ENCODE measurements around the gene UGT1A8.

Gene UGT1A8

GRCh38 chr2:233766416-233766815, 149.0 kb downstream of the UGT1A8 start:
- DNase-seq (ENCODE audit: low read depth), result no peak

- no peak for DNase-seq (ENCODE audit: low read depth)
Measured at GRCh38 chr2:233768076-233768475, 150.6 kb downstream of the UGT1A8 start.

GRCh38 chr2:233769260-233769659, 151.8 kb downstream of the UGT1A8 start:
- DNase-seq (ENCODE audit: low read depth), result no peak

GRCh38 chr2:233772153-233772552, 154.7 kb downstream of the UGT1A8 start:
- DNase-seq (ENCODE audit: low read depth), result no peak

- DNase-seq (ENCODE audit: low read depth), result no peak
Measured at GRCh38 chr2:233772583-233772982, 155.2 kb downstream of the UGT1A8 start.

DNA sequence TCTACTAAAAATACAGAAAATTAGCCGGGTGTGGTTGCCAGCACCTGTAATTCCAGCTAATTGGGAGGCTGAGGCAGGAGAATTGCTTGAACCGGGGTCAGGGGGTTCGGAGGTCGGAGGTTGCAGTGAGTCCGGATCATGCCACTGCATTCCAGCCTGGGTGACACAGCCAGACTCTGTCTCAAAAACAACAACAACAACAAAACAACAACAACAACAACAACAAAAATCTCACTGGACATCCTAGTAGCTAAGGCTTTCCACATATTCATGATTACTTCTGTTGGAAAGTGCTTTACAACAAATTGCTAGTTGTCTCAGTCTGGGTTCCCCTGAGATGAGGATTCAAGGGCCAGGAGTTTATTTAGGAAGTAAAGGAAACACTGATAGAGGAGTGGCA, 156.4 kb downstream of the UGT1A8 start:
- no peak for DNase-seq (ENCODE audit: low read depth)

- no peak for DNase-seq (ENCODE audit: low read depth)
Measured at GRCh38 chr2:233775414-233775813, 158.0 kb downstream of the UGT1A8 start.

DNA sequence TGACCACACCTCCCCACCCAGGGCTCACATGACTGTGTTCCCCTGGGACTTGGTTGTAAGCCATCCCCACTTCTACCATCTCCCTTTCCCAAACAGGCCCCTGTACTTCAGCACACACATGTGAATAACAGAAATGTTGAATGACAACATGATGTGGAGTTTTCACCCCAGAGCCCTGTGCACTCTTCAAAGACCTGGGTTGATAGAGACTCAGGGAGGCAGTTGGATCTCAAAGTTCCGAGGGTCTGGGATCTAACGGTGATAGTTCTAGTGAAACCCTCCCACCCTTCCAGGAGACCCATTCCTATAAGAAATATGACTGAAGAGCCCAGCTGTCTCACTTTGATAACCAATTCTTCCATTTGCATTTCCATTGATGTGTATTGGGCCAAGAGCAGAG, 160.6 kb downstream of the UGT1A8 start, which contains the start of gene MROH2A:
Gene MROH2A, plus strand, starts transcription at position 301 of the 400 bp plus-strand sequence. CDS start 1,029 bp downstream, outside the sequence.
- no peak for DNase-seq (ENCODE audit: low read depth)

DNA sequence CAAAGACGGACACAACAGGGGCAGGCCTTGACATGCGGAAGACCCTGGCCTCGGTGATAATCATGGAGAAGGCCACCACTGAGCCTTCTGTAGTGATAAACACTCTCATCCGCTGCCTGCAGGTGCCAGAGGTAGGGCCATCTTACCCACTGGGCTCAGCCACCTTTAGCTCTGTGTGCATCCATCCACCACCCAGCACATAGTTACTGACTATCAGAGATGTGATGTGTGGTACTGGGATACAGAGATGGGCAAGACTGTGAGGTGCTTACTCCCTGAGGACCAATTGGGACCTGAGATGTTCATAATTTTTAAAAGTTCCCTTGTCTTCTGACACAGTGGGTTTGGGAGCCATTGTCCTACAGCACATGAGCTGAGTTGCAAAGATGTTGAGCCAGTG, 162.3 kb downstream of the UGT1A8 start:
- DNase-seq (ENCODE audit: low read depth), result no peak

GRCh38 chr2:233780771-233781170, 163.3 kb downstream of the UGT1A8 start:
- DNase-seq (ENCODE audit: low read depth), result no peak

DNA sequence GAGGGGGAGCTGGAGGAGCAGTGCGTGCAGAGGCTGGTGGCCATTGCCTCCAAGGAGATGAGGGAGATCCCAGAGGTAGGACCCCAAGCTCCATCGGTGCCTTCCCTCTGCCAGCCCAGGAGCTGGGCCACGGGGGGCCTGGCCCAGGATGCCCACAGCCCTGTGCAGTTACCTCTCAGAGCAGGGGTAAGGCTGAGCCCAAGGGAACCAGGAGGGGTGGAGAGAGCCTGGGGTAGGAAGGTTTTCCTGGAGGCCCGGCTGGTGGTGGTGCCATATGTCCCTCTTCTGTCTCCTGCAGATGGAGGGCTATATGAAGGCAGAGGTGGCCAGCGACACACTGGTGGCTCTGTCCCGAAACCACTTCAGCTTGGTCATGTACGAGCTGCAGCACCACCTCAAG, 172.1 kb downstream of the UGT1A8 start:
- no peak for DNase-seq (ENCODE audit: low read depth)

DNA sequence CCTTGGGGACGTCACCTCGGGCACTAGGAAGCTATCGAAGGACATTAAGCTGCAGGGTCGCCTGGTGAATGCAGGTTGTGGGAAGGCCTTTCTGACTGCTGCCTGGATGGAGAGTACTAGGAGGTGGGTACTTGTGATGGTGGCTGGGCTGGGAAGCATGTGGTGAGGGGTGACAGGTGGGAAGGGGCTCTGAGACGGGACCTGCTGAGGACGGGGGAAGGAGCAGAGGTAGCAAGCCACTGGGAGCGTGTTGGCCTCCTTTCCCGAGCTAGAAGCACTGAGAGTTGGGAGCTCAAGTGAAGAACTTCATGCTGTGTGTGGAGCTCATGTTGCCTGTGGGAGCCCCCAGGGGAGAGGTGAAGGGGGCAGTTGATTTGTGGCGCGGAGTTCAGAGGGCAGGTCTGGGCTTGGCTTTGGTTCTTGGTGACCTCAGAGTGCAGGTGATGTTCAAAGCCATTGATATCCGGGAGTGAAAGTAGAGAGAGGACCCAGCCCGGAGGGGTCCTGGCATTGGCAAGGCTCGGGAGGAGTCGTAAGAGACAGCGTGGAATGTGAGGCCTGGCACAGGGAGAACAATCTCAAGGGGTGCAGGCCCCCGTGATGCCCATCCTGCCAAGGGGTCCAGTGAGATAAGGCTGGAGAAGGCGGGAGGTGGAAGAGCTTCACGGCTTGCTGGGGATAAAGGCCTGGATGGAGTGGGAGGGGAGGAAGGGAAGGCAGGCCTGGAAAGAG, 173.9 kb downstream of the UGT1A8 start:
- no peak for DNase-seq (ENCODE audit: low read depth)

DNA sequence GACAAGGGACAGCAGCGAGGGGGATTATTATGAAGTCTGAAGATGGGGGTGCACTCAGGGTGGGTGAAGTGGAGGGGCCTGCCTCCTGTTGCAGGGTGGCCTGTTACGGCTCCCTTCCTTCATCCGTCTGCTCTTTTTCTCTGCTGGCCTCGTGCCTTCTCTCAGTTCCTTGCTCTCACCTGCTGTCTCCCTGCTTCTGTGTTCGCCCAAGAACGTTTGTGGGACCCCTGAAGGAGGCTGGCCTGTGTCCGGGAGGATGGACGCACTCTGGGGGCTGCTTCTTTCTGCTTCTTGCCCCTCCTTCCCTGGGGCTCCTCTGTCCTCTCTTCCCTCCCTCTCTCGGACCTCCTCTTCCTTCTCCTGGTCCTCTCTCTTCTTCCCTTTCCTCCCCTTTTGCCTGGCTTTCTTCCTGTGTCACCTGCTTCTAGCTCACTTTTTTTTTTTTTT, 174.5 kb downstream of the UGT1A8 start:
- DNase-seq (ENCODE audit: low read depth), result no peak

DNA sequence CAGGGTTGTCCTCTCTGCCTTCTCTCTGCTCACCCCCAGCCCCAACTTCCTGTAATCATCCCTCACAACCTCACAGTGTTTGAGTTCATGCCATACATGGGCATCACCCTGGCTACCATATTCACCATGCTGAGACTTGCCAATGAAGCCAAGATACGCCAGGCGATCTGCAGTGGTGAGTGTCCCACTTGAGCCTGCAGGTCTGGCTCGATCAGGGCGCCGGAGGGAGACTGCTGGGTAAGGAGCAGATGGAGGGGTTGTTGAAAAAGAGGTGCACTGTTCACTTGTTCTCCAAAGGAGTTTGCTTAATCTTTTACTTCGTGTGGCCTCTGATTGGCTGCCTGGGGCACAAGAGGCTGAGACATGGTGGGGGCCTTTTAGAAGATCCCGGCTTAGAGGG, 175.3 kb downstream of the UGT1A8 start:
- DNase-seq (ENCODE audit: low read depth), result no peak

- DNase-seq (ENCODE audit: low read depth), result no peak
Measured at GRCh38 chr2:233793465-233794127, 176.2 kb downstream of the UGT1A8 start.

DNA sequence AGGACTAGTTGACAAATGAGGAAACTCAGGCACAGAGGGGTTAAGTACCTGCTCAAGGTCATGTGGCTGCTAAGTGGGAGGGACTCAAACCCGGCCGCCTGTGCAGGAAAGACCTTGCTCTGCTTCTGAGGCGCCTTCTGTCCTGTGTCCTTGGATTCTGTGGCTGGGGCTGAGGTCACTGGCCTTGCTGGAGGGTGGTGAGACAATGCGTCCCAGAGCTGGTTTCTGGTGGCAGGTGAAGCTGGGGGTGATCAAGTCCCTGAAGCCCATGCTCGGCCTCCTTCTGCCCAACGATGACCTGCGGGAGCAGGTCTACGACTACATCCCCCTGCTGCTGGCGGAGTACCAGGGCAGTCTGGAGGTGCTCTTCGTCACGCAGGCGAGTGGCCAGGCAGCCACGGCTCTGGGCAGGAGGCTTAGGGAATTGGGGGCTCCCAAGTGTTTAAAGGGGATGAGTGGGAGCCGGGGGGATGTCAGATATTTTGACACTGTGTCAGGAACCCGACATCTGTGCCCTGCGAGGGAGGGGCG, 176.8 kb downstream of the UGT1A8 start:
- no peak for DNase-seq (ENCODE audit: low read depth)

DNA sequence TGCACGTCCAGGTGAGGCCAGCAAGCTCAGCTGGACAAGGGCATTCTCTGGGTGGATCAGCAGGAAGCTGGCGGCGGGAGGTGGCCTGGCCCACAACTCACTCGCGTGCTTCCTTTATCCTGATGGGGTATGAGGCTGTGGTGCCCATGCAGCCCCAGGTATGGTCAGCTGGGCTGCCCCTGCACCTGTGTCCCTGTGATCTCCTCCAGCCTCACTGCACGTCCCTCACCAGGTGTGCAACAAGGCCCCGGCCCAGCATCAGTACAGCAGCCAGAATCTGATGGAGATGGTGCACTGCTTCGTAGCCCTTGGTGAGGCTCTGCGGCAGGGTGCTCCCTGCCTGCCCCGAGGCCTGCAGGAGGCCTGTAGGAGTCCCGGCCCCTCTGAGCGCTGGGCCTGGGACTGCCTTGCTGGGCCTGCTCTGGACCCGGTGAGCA, 178.3 kb downstream of the UGT1A8 start:
- no peak for DNase-seq (ENCODE audit: low read depth)

DNA sequence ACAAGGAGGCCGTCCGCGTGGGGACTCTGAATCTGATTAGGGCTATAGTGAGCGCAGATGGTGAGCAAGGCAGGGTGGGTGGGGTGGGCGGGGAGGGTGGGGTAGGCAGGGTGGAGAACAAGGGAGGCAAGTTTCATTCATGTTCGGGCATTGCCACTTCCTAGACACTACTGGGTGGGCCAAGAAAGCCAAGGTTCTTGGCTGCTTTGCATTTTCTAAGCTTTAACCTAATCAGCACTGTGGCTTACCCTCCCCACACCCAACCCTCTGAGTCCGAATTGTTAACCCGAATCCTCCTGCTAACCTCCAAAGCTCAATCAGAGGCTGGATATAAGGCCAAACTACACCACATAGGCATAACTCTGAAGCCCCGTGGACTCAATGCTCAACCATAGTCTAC, 178.8 kb downstream of the UGT1A8 start:
- no peak for DNase-seq (ENCODE audit: low read depth)

DNA sequence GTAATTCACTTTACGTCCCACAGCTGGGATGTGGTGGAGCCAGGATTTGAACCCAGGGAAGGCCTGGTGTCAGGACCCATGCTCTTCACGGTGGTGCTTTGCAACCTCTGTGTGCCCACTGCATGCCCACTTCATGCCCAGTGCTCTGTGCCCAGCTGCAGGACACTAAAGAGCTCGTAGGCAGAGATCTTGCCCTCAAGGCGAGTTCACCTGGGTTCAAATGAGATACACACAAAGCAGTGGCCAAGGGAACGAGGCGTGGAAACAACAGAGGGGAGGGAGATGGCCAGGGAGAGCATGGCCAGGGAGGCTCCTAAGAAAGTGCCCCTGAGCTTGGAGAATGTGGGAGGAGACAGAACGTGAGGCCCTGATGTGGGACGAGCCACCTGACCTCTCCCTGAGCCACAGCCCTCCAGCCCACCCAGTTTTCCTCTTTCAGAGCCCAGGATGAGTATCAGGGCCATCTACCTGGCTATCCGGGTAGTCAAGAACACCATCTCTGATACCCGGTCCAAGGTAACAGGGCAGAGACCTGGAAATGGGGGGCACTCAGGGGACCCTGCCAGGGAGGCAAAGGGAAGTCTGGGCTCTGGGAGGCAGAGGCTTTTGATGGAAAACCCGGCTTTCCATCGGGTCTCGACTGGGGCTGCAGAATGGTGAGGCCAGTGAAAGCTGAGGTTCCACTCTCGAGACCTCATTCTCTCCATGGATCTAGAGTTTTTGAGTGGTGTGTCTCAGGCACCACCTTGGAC, 181.1 kb downstream of the UGT1A8 start:
- no peak for DNase-seq (ENCODE audit: low read depth)

GRCh38 chr2:233799087-233799665, 181.7 kb downstream of the UGT1A8 start:
- no peak for DNase-seq (ENCODE audit: low read depth)

- no peak for DNase-seq (ENCODE audit: low read depth)
Measured at GRCh38 chr2:233799716-233800115, 182.3 kb downstream of the UGT1A8 start.

DNA sequence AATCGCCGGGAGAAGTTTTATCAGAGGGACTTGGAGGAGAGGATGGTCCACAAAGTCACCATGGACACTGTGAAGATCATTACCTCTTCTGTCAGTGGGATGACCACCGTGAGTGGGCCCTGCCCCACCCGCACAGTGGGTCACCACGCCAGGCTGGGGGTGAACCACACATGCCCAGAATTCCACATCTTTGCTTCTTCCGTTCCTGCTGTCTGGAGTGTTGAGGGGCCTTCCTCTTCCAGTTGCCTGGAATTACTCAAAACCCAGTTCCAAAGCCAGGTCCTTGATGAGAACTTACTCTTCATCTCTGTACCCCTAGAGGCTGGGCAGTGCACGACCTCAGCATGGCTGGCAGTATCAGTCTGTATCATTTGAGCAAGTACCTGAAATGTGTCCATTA, 182.8 kb downstream of the UGT1A8 start:
- DNase-seq (ENCODE audit: low read depth), result no peak
